K562 treated with DMSO at 1 percent for 48 hours (cell line): ENCODE results near the gene CSMD2. TPM values are rescaled to one million over a fixed set of nuclear protein-coding genes. Genes with fewer than 3 reads are reported as not detected.

Source experiments
- total RNA-seq: library from RNA; unstranded; fragments of 300-600 nt; gene quantifications from 2 replicates; pipeline ENCODE4 v1.2.3, GENCODE V29; 2022; ENCODE audit warnings: low replicate concordance; ENCODE audit errors: extremely low read depth

CSMD2 gene
- not detected in 2 replicates for total RNA-seq

GRCh38 chr1:34164771-34165391 is at the start of gene CSMD2:
Gene CSMD2 (minus strand): TSS chr1:34165230. CDS start chr1:34165097, 133 bp downstream.

DNA sequence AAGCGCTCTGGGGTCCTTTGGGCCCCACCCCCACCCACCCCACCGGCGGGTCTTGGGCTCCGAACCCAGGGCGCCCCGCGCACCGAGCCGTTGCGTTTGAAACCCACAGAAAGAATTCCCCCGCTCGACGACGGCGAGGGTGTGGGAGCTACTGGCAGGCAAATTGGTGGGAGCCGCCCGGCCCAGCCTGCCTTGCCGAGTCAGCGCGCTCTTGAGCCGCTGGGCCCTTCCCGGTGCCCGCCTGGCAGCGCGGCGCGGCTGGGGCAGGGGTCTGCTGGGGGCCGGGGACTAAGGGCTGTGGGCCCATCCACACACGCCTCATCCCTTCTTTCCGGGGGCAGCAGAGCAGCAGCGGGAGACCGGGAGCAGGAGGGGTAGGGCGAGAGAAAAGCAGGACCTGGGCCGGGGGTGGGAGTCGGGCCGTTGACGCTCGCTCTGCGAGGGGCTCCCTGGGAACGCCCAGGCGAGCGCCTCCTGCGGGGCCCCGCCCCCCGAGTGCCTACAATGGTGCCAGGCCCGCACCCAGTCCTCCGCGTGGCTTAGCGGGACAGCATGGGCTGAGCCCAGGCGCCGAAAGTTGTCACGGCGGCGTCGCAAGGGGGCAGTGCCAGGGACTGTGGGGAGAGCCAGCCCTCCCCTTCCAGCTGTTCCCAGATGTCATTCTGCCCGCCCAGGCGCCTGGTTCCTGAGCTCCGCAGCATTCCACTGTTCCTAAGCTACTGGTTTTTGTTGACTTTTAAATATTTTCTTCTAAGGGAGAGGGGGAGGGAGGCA is 12.0 kb upstream of the CSMD2 start, which contains the start of gene C1orf94:
C1orf94 (plus strand) TSS at position 78 of the 774 bp plus-strand sequence. CDS start 883 bp downstream, outside the sequence.

GRCh38 chr1:33863779-33864178 is 301.3 kb downstream of the CSMD2 start, which contains the start of gene HMGB4:
Gene HMGB4 (plus strand): TSS chr1:33864079. CDS start chr1:33864192, 113 bp downstream.

GRCh38 chr1:33472269-33472980 is 692.6 kb downstream of the CSMD2 start, which contains the start of gene ZSCAN20:
Gene ZSCAN20 (plus strand): TSS chr1:33472645. CDS start chr1:33479289, 6,644 bp downstream.

Other genes starting within 250 kb of the CSMD2 start
- gene C1orf94, start 11.7 kb upstream of the CSMD2 start, total RNA-seq: not detected in 2 replicates